ENCODE data around the gene HNRNPD.
A peak's percentile ranks its signal among the peaks of the same experiment; 100 is the strongest.
"Not testable (repeated sequence)": the region's sequence is repeated elsewhere in the genome, so short reads cannot be mapped to it uniquely, and the experiment has no call there.

HNRNPD gene

DNA sequence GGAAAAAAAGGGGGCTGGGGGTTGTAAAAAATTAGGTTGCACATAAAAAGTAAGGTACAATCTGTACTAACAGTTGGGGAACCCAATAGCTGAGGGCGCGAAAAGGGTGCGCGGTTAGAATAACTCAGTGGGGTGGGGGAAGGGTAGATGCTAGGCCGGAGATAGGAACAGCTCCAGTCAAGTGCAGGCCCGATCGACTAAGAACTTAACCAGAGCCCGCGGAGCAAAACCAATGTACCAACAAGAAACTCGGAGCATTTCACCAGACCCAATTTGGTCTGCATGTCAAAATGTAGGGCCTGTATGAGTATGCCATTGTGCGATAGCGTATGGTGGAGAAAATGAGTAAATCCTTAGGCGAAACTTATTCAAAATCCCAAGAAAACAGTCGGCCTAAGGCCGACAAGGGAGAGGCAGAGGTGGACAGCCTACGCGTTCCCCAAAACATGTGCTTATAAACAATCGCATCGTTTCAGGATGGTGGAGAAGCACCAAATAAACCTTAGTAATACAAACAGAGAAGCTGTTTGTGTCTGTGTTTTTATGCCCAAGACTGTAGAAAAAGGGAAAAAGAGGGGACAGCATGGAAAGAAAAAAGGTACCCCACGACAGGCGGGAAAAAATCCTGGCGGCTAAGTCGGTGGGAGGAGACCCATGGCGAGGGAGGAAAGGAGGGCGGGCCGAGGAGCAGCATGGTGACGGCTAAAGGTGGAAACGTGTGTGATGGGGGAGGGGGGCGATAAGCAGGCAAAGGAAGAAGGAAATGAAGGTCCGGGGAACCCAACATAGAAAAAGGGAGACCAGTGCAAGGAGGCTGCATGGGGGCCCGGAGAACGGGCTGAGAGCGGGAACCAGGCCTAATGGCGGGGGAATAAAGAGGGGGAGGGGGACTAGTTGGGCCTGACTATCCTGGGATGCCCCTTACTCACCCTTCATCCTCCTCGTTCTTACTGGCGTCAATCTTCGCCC lies 990 bp downstream of the HNRNPD start:
- peak; percentile 92 for DNase-seq

DNA sequence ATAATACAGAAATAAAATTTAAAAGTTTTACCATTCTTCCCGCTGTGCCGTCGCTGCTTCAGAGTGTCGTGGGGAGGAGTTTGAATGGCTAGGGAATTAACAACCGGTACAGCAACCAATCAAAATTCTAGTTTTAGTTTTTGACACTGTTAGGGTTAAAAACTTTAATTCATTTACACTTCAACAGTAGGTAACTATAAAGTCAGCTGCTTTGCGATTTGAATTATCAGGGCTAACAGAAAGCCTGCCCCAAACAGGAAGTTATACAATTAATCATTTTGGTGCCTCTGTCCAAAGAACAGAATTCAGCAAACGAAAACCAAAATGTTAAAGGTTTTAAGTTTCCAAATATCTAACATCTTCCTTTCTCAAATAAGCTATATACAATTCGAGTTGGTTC lies 2.3 kb downstream of the HNRNPD start:
- DNase-seq: peak; percentile 33

DNA sequence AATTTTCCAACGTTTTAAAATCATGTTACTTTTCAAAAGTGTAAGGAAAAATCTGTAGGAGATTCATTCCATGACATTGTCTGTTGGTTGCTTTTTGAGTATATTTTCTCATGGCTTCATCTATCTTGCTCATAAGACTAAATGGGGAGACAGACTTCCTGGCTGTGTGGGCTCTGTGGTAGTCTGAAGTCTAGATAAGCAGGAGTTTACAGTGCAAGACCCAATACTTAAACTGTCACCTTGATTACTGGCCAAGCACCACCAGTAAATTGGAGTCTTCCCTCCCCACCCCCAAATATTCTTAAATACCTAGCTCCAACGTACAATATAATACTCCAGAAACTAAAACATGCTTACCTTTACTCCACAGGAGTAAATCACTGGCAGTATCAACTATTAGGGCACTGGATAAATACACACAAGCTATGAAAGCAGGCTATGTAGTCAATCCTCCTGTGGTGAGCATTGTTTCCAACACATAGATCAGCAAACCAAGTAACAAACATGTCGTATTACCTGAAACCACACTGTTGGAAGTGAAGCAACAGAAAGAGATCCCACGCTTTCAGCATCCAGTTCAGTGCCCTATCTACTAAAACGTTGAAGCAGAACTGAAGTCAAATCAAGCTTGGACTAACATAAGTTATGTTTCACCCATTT lies 6.2 kb downstream of the HNRNPD start:
- DNase-seq: peak; percentile 32

GRCh38 chr4:82366431-82366830 lies 7.4 kb downstream of the HNRNPD start:
- DNase-seq: not testable (repeated sequence)

DNA sequence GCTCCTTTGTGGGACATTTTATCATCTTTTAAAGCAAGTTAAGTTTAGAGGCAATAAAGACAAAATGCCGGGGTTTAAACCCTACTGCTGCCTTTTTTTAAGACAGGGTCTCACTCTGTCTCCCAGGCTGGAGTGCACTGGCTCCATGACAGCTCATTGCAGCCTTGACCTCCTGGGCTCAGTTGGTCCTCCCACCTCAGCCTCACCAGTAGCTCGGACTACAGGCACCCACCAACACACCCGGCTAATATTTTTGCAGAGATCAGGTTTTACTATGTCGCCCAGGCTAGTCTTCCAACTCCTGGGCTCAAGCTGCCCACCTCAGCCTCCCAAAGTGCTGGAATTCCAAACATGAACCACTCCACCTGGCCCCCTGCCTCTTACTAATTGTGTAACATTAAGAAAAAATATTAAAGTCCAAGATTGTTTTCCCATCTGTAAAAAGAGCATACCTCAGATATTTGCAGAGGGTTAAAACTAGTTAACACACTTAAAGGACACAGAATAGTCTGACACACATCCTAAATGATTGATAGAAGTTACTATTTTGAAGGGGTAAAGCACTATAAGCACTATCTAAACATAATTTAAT lies 9.8 kb downstream of the HNRNPD start:
- no peak for DNase-seq

GRCh38 chr4:82362565-82362964 lies 11.2 kb downstream of the HNRNPD start:
- DNase-seq: no peak

DNA sequence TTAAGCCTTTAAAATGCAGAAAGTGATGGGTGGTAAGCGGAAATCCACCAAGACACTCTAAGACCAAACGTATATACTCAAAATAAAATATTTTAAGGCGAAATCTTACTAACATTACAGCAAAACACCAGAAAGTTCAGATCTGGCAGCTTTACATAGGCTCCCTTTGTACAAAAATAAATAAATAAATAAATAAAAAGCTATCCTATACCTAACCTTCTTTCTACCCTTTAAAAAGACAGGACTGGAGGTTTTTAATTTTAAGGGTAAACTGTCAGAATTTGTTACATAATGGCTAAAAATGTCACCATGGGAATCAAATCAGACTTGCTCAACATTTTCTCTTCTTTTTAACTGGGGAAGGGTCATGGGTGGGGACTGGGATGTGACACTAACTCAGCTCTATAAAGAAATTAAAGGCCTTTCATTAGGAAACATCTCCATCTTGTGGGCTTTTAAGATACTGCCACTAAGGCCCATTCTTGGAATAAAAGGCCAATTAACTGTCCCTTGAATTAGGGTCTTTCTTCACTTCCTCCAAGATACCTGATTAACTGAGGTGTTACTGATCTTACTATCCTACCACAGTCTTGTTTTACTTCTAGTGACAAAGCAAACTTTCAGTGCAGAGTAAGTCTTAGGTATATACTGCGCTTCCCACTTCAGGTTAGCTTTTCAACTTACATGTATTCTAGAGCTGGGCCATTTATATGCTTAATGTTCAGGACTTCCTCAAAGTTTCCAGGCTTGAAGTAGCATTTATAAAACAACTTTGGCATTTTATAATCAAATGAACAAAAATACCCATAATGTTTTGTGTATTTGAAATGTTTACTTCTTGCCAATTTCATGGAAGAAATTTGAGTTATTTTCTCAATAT lies 13.3 kb downstream of the HNRNPD start:
- peak; percentile 34 for DNase-seq

- no peak for DNase-seq
These were observed 14.9 kb downstream of the HNRNPD start for GRCh38 chr4:82358847-82359246.

- peak; percentile 36 for DNase-seq
These were observed 16.2 kb downstream of the HNRNPD start for GRCh38 chr4:82357640-82358039.

DNA sequence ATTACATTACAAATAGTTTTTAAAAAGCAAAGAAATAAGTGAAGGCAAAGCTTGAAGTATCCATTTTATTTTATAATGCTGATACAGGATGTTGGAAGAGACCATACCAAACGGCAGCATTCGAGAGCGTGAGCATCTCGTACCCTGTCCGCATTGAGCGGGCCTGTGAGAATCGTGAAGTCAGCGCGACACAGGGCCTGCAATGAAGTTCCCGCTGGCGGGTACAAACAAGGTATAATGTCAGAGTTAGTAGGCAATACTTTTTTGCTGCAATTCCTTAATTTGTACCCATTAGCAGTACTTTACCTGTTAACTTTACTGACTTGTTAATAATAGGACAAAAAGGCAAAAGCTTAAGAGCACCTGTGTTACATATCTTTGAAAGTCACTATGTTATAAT lies 19.0 kb downstream of the HNRNPD start:
- DNase-seq: no peak

- peak; percentile 63 for DNase-seq
These were observed 20.9 kb downstream of the HNRNPD start for GRCh38 chr4:82352825-82353366.

- DNase-seq: no peak
These were observed 21.5 kb downstream of the HNRNPD start for GRCh38 chr4:82352118-82352824.

GRCh38 chr4:82346126-82346525 lies 27.7 kb downstream of the HNRNPD start:
- DNase-seq: no peak

- no peak for DNase-seq
These were observed 38.7 kb downstream of the HNRNPD start for GRCh38 chr4:82335043-82335442.

DNA sequence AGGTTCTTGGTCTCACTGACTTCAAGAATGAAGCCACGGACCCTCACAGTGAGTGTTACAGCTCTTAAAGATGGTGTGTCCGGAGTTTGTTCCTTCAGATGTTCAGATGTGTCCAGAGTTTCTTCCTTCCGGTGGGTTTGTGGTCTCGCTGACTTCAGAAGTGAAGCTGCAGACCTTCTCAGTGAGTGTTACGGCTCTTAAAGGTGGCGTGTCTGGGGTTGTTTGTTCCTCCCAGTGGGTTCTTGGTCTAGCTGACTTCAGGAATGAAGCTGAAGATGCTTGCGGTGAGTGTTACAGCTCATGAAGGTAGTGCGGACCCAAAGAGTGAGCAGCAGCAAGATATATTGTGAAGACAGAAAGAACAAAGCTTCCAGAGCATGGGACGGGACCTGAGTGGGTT lies 40.1 kb downstream of the HNRNPD start:
- DNase-seq: not testable (repeated sequence)

GRCh38 chr4:82331814-82332213 lies 42.0 kb downstream of the HNRNPD start:
- no peak for DNase-seq

DNA sequence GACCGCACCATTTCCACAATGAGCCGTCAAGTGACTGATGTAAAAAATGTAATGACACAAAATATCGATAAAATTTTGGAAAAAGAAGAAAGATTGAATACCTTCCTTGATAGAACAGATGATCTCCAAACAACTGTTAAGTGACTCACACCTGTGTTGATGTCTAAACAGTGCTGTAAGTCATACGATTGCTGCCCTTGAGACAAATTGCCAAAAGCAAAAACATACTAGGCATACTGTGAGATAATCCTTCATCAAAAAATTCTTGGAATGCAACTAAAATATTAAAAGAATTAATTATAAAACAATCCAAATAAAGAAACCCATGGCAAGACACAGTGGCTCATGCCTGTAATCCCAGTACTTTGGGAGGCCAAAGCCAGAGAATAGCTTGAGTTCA lies 53.4 kb downstream of the HNRNPD start:
- no peak for DNase-seq

- DNase-seq: not testable (repeated sequence)
These were observed 70.7 kb downstream of the HNRNPD start for GRCh38 chr4:82303063-82303462.

All from activated CD4-positive, alpha-beta T cell treated with anti-CD3 and anti-CD28 coated beads, Interleukin-10, Interleukin-2, amounts not matched to agents 100 ng/mL and 50 ng/mL, durations not matched to agents 16 hours and 8 hours (primary cell).